H7 (cell line): ENCODE data around the gene TP53BP2. TPM values are rescaled to one million over a fixed set of nuclear protein-coding genes. Genes with fewer than 3 reads are reported as not detected.
A peak's percentile ranks its signal among the peaks of the same experiment; 100 is the strongest.
"Not testable (repeated sequence)": the region's sequence is repeated elsewhere in the genome, so short reads cannot be mapped to it uniquely, and the experiment has no call there.

Source experiments
- DNase-seq: peaks from one replicate; pipeline ENCODE4 v3.0.0; 2012
- H3K27me3 ChIP-seq: 2 replicates; pipeline ENCODE4 v1.6.0; 2011; ENCODE audit warnings: mild to moderate bottlenecking, low read length; ENCODE audit not compliant: control insufficient read depth, insufficient read depth
- H3K36me3 ChIP-seq: replicated peaks from 2 replicates; pipeline ENCODE4 v1.5.1; 2011; ENCODE audit warnings: low read length; ENCODE audit not compliant: control insufficient read depth, insufficient read depth
- H3K4me3 ChIP-seq: 2 replicates; pipeline ENCODE4 v1.5.1; 2011; ENCODE audit warnings: low read depth, mild to moderate bottlenecking, control low read depth, low read length, moderate library complexity; ENCODE audit not compliant: insufficient read depth
- total RNA-seq: library from RNA; depleted of rRNA; stranded (reverse); fragments of >200 nt; shearing (Covaris generic); gene quantifications from 2 replicates; pipeline ENCODE4 v1.2.3, GENCODE V29; 2014

The TP53BP2 gene
- total RNA-seq, 1 experiment from 2014 or later = 42.7 TPM

DNA sequence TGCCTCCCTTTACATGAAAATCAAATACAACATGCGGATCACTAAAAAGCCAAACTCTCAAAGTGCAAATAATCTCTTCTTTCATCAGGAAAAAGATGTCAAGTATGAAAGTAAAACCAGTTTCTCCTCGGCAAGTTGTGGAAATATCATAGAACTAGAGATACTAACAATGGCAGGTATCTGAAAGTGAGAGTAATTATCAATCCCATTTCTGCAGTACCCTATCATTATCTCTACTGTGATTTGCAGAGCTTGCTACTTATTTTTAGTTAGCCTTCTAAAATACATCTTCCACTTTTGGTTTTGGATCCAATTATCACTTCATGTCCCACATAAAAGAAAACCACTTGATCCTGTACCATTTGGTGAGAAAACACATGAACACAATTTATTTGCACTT is 3.0 kb downstream of the TP53BP2 start:
- no peak for DNase-seq
- H3K27me3 ChIP-seq = no peaks in the 10 kb centered on the region
- no peaks in the 10 kb centered on the region for H3K36me3 ChIP-seq
- no peak overlapping the region for H3K4me3 ChIP-seq

DNA sequence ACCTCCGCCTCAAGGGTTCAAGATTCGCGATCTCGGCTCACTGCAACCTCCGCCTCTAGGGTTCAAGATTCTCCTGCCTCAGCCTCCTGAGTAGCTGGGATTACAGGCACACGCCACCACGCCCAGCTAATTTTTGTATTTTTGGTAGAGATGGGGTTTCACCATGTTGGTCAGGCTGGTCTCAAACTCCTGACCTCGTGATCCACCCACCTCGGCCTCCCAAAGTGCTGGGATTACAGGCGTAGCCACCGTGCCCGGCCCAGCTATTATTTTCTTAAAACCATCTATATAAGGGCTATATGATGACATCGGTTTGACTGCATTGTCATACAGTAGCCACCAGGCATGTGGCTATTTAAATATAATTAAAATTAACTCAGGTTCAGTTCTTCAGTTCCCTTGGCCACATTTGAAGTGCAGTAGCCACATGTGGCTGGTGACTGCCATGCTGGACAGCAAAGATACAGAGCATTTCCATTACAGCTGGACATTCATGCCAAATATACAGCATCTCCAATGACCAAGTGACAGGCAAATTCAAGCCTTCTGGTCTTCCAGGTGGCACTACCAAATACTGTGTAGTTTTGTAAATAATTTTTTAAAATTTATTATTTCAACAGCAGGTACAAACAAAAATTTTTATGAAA is 3.6 kb downstream of the TP53BP2 start:
- H3K27me3 ChIP-seq, DNase-seq, H3K4me3 ChIP-seq, H3K36me3 ChIP-seq: not testable (repeated sequence)

DNA sequence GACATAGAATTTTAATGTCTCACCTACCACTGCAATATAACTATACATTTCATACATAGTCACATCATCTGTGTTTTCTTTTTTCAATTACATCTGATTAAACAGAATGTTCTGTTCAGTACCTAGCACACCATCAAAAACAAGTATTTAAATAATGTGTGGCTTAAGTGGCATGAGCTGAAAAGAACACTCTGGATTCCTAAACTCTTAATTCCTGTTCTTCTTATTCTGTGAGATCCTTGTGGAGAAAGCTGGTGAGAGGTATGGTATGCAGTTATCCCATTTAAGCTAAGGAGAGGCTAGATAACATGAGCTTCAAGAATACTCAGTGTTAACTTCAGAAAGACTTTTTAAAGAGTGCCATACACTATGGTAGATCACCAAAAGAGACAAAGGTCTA is 5.5 kb downstream of the TP53BP2 start:
- Histone ChIP-seq H3K36me3 (no peaks in the 10 kb centered on the region), H3K27me3 (no peaks in the 10 kb centered on the region), H3K4me3 (no peak overlapping the region)
- no peak for DNase-seq

DNA sequence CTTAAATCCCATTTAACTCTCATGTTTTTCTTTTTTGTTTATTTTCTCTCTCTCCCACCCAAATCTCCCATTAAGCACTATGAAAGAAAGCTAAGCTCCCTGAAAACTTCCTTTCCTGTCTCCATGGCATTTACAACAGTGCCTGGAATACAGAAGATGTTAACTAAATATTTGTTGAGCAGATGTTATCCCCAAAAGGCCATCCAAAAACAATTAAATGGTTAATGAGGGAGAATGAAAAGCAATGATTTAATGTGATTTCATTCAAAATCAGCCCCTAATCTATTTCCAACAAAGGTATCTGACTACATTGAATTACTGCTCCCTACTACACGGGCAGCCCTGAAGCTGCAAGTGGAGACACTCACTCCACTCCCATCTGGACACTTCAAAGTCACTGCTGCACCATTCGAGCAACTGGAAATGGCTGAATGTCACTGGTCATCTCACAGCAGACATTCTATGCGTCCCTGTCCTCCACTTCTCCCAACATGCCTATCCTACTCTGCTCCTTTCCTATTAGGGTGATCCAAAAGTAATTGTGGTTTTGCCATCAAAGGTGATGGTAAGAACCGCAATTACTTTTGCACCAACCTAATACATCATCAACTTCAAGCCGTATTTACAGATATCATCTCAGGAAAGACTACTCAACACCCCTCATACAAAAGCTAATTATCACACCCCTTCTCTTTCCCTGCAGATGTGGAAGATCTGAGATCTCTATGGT is 7.5 kb downstream of the TP53BP2 start:
- DNase-seq = no peak
- H3K4me3 ChIP-seq = no peak overlapping the region
- H3K36me3 ChIP-seq = no peaks in the 10 kb centered on the region
- H3K27me3 ChIP-seq = no peaks in the 10 kb centered on the region

DNA sequence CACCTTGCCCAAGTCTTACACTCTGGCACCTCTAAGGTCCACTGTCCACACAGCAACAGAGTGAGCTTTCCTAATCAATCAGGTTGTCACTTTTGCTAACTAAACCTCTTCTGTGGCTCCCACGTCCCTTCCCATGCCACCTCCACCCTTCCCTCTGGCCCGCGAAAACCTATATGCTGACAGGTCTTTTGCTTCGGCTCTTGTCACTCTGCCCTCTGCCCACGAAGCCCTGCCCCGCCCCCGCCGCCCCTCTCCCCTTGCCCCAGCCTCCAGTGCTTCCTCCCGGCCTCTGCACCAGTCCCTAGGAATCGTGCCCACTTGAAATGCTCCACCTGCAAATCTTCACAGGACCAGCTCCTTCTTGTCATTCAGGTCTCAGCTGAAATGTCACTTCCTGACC is 8.1 kb downstream of the TP53BP2 start:
- H3K27me3 ChIP-seq = no peaks in the 10 kb centered on the region
- peak; percentile 40 for DNase-seq
- no peaks in the 10 kb centered on the region for H3K36me3 ChIP-seq
- no peak overlapping the region for H3K4me3 ChIP-seq

DNA sequence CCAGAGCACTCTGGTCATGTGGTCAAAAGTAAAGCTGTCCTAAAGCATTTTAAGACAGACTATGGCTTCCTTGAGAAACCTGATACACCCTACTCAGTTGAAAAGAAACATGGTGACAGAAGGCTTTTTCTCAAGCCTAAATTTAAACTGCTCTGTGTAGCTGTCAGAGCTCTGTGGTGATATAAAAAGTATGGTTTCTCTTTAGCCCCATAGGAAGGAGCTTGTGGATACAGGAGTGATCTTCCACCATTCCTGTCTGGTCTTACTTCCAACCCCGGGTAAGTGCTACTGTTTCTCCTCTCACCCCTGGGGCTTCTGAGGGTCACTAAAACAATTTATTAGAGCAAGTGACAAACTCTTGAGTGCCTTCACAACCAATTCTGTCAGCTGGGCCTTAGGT is 8.5 kb downstream of the TP53BP2 start:
- no peak overlapping the region for H3K4me3 ChIP-seq
- no peak for DNase-seq

DNA sequence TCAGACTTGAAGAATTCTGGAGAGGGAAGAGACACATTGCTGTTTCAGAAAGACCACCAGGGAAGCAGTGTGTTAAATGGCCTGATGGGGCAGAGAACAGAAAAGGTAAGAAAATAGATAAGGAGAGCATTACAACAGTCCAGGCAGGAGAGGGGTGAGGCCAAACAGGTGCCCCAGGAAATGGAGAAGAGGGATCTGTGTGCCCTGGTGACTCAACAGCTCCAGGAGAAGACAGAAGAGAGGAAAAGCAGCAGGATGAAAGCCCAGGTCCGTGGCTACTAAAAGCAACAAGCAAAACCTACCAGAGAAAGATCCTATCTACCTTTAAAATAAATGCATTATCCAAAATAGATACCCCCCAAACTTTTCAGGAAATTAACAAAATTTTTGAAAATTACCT is 9.2 kb downstream of the TP53BP2 start:
- DNase-seq = peak; percentile 36
- Histone ChIP-seq H3K4me3 (no peak overlapping the region), H3K36me3 (no peaks in the 10 kb centered on the region), H3K27me3 (no peaks in the 10 kb centered on the region)

More for the DNA sequence above, 8.5 kb downstream of the TP53BP2 start:
- H3K36me3 ChIP-seq = no peaks in the 10 kb centered on the region
- H3K27me3 ChIP-seq = no peaks in the 10 kb centered on the region

DNA sequence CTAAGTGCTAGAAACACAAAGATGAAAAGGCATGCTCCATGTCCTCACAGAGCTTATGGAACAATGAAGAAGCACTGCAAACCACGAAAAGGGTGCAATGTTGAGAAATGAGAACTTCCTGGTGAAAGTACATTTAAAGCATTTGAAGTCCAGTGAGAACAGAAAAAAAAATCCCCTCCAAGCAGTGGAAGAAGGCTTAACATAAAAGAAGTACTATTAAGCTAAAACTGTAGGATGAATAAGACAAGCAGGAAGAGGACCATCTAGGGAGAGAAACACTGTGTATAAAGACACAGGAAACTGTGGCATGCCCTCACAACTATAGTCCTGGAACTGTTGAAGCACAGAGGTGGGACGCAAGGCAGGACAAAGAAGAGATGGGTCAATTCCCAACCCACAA is 10.0 kb downstream of the TP53BP2 start:
- Histone ChIP-seq H3K4me3 (no peak overlapping the region), H3K36me3 (no peaks in the 10 kb centered on the region), H3K27me3 (no peaks in the 10 kb centered on the region)
- no peak for DNase-seq

DNA sequence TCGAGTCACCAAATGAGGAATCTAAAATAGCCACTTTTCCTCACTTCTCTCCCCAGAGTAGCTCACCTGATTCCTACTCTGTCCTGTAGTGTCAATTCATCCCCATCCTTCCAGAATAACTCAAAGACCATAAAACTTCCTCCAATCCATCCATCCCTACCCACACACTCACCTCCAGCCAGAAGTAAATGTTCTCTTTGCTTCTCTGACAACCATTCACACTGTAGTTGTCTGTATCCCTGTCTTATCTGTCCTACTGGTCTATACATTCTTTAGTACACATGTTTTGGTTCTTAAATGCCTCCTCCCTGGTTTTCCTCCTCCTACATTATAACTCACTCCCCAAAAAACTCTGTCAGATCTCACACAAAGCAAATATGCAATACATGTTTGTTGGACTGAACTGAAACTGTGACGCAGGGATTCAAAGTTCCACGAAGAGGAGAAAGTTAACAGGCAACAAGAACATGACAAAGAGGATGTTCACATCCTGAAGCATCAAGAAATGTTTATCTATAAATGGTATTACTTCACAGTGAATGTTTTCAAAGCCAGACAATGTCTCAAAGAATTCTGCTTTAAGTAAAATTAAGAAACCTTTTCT is 11.0 kb downstream of the TP53BP2 start:
- Histone ChIP-seq H3K27me3 (no peaks in the 10 kb centered on the region), H3K36me3 (no peaks in the 10 kb centered on the region), H3K4me3 (no peak overlapping the region)
- no peak for DNase-seq

DNA sequence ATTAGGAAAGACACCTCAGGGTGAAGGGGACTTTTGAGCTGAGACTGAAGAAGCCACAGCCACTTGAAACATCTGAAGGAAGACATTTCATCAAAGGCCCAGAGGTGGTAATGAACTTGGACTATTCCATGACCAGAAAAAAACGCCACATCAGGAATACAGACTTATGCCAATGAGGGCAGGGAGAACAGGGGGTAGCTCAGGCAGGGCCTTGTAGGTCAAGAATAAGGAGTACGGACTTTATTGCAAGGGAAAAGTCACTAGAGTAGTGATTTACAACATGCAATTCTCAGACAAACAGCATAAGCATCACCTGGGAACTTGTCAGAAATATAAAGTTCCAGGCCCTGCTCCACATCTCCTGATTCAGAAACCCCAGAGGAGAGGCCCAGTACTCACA is 11.8 kb downstream of the TP53BP2 start:
- no peaks in the 10 kb centered on the region for H3K36me3 ChIP-seq
- H3K27me3 ChIP-seq = no peaks in the 10 kb centered on the region
- no peak for DNase-seq
- H3K4me3 ChIP-seq = no peak overlapping the region

DNA sequence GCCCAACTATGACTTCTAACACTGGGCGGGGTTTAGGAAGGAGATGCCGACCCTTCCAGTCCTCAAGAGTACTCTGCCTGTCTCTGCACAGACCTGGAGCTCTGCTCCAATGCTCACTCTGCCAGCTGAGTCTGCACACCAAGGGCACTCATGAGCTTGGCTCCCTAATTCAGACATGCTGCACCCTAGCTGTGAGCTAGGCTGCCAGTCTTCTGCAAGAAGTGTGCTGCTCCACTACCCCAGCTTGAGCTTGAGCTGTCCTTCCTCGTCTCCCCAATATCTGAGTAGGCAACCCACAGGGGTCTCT is 13.2 kb downstream of the TP53BP2 start:
- H3K4me3 ChIP-seq = no peak overlapping the region
- H3K27me3 ChIP-seq = no peaks in the 10 kb centered on the region
- no peak for DNase-seq
- no peaks in the 10 kb centered on the region for H3K36me3 ChIP-seq

DNA sequence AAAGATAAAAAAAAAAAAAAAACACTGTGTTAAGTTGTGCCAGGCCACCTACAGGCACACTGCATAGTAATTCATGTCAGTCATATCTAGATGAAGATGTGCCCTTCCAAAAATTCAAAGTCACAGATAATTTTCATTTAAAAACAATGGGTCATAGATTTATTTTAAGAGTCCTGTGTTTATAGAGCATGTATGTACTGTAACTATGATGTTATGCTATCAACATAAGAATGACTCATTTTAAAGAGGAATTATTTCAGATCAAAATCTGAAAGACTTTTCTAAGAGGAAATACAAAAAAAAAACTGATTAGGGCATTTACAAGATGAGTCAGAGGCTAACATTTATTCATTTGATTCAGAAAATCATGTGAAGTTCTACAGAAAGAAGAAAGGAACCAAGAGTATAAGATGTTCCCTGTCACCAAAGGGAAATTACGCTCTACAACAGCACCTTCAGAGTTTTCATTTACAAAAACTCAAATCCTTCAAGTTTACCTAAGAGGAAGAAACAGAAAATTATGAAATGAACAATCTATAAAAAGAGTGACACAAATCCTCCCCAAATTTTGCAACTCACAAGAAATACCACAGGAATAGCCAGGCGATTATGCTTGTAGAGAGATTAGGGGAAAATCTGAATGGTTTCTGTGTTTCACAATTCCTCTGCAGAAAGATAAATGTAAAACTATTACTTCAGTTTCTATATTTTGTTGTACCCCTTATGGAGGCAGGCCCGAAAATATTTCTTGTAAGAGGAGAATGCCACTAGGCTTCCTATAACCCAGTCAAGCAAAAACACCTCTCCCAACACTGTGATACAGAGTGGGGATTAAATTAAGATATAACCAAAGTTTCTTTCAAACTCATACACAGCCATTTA is 13.8 kb downstream of the TP53BP2 start:
- Histone ChIP-seq H3K36me3 (no peaks in the 10 kb centered on the region), H3K27me3 (no peaks in the 10 kb centered on the region), H3K4me3 (no peak overlapping the region)
- no peak for DNase-seq

DNA sequence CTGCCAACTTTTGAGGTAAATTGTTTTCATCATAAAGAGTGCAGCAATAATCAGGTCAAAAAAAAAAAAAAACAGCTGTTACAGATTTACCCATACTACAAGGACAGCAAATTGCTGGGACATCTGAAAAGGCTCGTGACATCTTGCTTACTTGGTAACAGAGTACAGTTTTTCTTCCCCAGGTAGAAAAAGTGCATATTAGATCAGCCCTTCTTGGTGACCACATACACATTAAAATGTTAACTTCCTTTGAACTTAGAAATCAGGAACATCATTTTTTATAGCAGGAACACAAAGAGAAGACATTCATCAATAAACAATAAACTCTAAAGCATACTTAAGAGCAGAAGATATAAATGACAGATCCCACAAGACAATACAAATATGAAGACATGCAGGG is 16.1 kb downstream of the TP53BP2 start:
- H3K4me3 ChIP-seq = no peak overlapping the region
- DNase-seq = no peak
- no peaks in the 10 kb centered on the region for H3K27me3 ChIP-seq
- no peaks in the 10 kb centered on the region for H3K36me3 ChIP-seq

DNA sequence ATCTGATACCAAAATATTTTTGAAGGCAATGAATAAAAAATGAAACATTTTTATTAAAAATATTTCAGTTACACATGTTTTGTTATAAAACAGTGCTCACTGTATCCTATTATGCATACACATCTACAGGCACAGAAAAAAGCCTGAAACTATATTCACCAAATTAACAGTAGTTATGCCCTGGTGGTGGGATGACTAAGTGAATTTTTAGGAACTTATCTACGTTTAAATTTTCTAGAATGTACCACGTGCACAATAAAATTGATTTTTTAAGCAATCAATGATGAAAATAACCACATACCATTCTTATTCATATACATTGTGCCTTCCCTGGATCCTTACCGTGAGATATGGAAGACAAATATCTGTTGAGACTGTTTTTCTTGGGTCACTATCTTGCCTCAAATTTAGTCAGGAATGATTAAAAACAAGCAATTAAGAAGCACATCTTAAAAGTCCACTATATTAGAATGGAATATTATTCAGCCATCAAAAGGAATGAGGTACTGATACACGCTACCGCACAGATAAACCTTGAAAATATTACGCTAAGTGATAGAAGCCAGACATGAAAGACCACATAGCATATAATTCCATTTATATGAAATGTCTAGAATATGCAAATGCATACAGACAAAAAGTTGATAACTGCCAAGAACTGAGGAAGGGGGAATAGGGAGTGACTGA is 17.4 kb downstream of the TP53BP2 start:
- H3K27me3 ChIP-seq = no peaks in the 10 kb centered on the region
- H3K36me3 ChIP-seq = no peaks in the 10 kb centered on the region
- no peak overlapping the region for H3K4me3 ChIP-seq
- DNase-seq = no peak
